HG02678 (cell line): ENCODE measurements around the gene MIB1.

Experiments
- ATAC-seq: cut with Tn5 transposase; IDR thresholded peaks from one replicate; pipeline ENCODE4 v1.9.1; 2021; ENCODE audit warnings: mild to moderate bottlenecking, moderate library complexity; ENCODE audit not compliant: unreplicated experiment

The MIB1 gene

GRCh38 chr18:21809725-21810124 lies 69.1 kb downstream of the MIB1 start:
- no peak for ATAC-seq

- ATAC-seq, result no peak
These were observed 74.5 kb downstream of the MIB1 start for GRCh38 chr18:21815101-21815500.

- ATAC-seq, result no peak
These were observed 79.6 kb downstream of the MIB1 start for GRCh38 chr18:21820033-21820810.

GRCh38 chr18:21820811-21821143 lies 80.2 kb downstream of the MIB1 start:
- no peak for ATAC-seq

- ATAC-seq, result no peak
These were observed 83.3 kb downstream of the MIB1 start for GRCh38 chr18:21823848-21824247.

- ATAC-seq, result no peak
These were observed 85.6 kb downstream of the MIB1 start for GRCh38 chr18:21826196-21826595.

GRCh38 chr18:21826641-21827302 lies 86.2 kb downstream of the MIB1 start:
- ATAC-seq, result no peak

- ATAC-seq, result no peak
These were observed 89.9 kb downstream of the MIB1 start for GRCh38 chr18:21830532-21830931.

- ATAC-seq, result no peak
These were observed 90.8 kb downstream of the MIB1 start for GRCh38 chr18:21831413-21831831.

GRCh38 chr18:21833604-21834298 lies 93.2 kb downstream of the MIB1 start:
- ATAC-seq, result no peak

- ATAC-seq, result no peak
These were observed 93.7 kb downstream of the MIB1 start for GRCh38 chr18:21834299-21834660.

- no peak for ATAC-seq
These were observed 101.0 kb downstream of the MIB1 start for GRCh38 chr18:21841570-21841969.

- ATAC-seq, result no peak
These were observed 102.7 kb downstream of the MIB1 start for GRCh38 chr18:21843341-21843740.

- ATAC-seq, result no peak
These were observed 110.9 kb downstream of the MIB1 start for GRCh38 chr18:21851327-21851961.

- ATAC-seq, result peak; percentile 89
These were observed 112.4 kb downstream of the MIB1 start for GRCh38 chr18:21853016-21853415.

- ATAC-seq, result peak; percentile 38
These were observed 113.4 kb downstream of the MIB1 start for GRCh38 chr18:21853775-21854552.

GRCh38 chr18:21855432-21855831 lies 114.8 kb downstream of the MIB1 start:
- no peak for ATAC-seq

GRCh38 chr18:21857871-21858270 lies 117.3 kb downstream of the MIB1 start:
- no peak for ATAC-seq

- no peak for ATAC-seq
These were observed 118.0 kb downstream of the MIB1 start for GRCh38 chr18:21858544-21858943.

- no peak for ATAC-seq
These were observed 123.8 kb downstream of the MIB1 start for GRCh38 chr18:21864386-21864785.

- no peak for ATAC-seq
These were observed 124.5 kb downstream of the MIB1 start for GRCh38 chr18:21865043-21865442.
